NCI-H460 (cell line): ENCODE data around the gene IQGAP3. TPM values are rescaled to one million over a fixed set of nuclear protein-coding genes. Genes with fewer than 3 reads are reported as not detected.
A peak's percentile ranks its signal among the peaks of the same experiment; 100 is the strongest.

Source experiments
- DNase-seq: peaks from one replicate; pipeline ENCODE4 v3.0.0-alpha.2; 2016; ENCODE audit warnings: low read depth; ENCODE audit errors: extremely low read depth
- total RNA-seq: library from RNA; depleted of rRNA; stranded (reverse); fragments of >200 nt; shearing (Covaris generic); gene quantifications from 2 replicates; pipeline ENCODE4 v1.2.3, GENCODE V29; 2014

The IQGAP3 gene
- total RNA-seq, 1 experiment from 2014 or later: 28.7 TPM

GRCh38 chr1:156593661-156593989 lies 21.3 kb upstream of the IQGAP3 start:
- DNase-seq: no peak

GRCh38 chr1:156592910-156593660 lies 20.7 kb upstream of the IQGAP3 start:
- no peak for DNase-seq

- DNase-seq: no peak
Measured at GRCh38 chr1:156592158-156592909, 20.0 kb upstream of the IQGAP3 start.

- DNase-seq: peak; percentile 71
Measured at GRCh38 chr1:156591432-156592157, 19.2 kb upstream of the IQGAP3 start, which contains the start of gene NAXE. Gene NAXE (plus strand): TSS chr1:156591776. CDS start chr1:156591805, 29 bp downstream.

- no peak for DNase-seq
Measured at GRCh38 chr1:156591181-156591431, 18.7 kb upstream of the IQGAP3 start.

GRCh38 chr1:156590326-156591180 lies 18.2 kb upstream of the IQGAP3 start:
- no peak for DNase-seq

GRCh38 chr1:156589546-156589945 lies 17.2 kb upstream of the IQGAP3 start:
- DNase-seq: no peak

- DNase-seq: peak; percentile 78
Measured at GRCh38 chr1:156587927-156588326, 15.6 kb upstream of the IQGAP3 start.

GRCh38 chr1:156586892-156587477 lies 14.6 kb upstream of the IQGAP3 start:
- no peak for DNase-seq

- DNase-seq: no peak
Measured at GRCh38 chr1:156586323-156586722, 14.0 kb upstream of the IQGAP3 start.

- no peak for DNase-seq
Measured at GRCh38 chr1:156584813-156585212, 12.4 kb upstream of the IQGAP3 start.

- DNase-seq: peak; percentile 87
Measured at GRCh38 chr1:156583821-156584622, 11.7 kb upstream of the IQGAP3 start.

GRCh38 chr1:156582388-156583017 lies 10.1 kb upstream of the IQGAP3 start:
- DNase-seq: no peak

GRCh38 chr1:156581661-156582387 lies 9.5 kb upstream of the IQGAP3 start:
- DNase-seq: no peak

GRCh38 chr1:156579472-156579871 lies 7.1 kb upstream of the IQGAP3 start, which contains the start of gene TTC24:
Gene TTC24 (plus strand): TSS chr1:156579723. CDS start chr1:156581365, 1,642 bp downstream.
- DNase-seq: no peak

GRCh38 chr1:156578055-156578454 lies 5.7 kb upstream of the IQGAP3 start:
- DNase-seq: no peak

- no peak for DNase-seq
Measured at GRCh38 chr1:156577550-156577949, 5.2 kb upstream of the IQGAP3 start.

- no peak for DNase-seq
Measured at GRCh38 chr1:156574039-156574633, 1.8 kb upstream of the IQGAP3 start.
